ENCODE measurements around the gene CMTM6.

DNA sequence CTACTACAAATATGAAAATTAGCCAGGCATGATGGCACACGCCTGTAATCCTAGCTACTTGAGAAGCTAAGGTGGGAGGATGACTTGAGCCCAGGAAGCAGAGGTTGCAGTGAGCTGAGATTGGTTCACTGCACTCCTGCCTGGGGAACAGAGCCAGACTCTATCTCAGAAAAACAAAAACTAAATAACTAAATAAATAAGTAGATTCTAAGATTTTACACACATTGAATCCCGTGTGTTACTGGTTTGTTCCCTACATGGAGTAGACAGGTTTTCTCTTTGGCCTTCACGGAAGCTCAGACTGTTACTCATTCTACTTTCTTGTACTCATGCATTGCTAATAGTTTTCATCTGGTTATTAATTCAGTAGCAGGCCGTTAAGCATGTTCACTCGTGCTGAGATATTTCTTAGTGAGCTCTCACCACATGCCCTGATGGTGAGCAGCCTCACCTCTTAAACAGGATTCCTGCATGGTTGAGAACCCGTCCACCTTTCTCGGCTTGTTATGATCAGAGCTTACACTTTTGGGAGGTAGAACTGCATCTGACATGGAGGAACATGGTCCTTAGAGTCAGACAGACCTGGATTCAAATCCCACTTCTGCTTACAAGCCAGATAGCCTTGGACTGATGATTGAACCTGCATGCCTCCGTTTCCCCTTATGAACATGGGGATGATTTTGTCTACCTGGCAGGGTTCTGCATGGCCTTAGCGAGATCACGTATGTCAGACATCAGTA is 61.9 kb downstream of the CMTM6 start:
- no peak for TF ChIP-seq EZH2 (optimal IDR thresholded peaks at IDR 0.05; ENCODE audit: low read depth, low read length)
- TF ChIP-seq, protein P1, sequence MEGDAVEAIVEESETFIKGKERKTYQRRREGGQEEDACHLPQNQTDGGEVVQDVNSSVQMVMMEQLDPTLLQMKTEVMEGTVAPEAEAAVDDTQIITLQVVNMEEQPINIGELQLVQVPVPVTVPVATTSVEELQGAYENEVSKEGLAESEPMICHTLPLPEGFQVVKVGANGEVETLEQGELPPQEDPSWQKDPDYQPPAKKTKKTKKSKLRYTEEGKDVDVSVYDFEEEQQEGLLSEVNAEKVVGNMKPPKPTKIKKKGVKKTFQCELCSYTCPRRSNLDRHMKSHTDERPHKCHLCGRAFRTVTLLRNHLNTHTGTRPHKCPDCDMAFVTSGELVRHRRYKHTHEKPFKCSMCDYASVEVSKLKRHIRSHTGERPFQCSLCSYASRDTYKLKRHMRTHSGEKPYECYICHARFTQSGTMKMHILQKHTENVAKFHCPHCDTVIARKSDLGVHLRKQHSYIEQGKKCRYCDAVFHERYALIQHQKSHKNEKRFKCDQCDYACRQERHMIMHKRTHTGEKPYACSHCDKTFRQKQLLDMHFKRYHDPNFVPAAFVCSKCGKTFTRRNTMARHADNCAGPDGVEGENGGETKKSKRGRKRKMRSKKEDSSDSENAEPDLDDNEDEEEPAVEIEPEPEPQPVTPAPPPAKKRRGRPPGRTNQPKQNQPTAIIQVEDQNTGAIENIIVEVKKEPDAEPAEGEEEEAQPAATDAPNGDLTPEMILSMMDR (IDR thresholded peaks at IDR 0.05; ENCODE audit: low read length), result no peak
- TF ChIP-seq EZH2phosphoT487 (IDR thresholded peaks at IDR 0.05; ENCODE audit: low read length), result no peak
